PC-3 (cell line): ENCODE results near the gene ACP4.

Experiments
- CTCF ChIP-seq: fragments of 300-600 bp; sonication (generic); conservative IDR thresholded peaks from 2 replicates; pipeline ENCODE4 v1.5.1; 2017; ENCODE audit warnings: antibody characterized with exemption, low read depth, mild to moderate bottlenecking, low read length
- EZH2 ChIP-seq: fragments of 300-600 bp; sonication (generic); IDR thresholded peaks from one replicate; pipeline ENCODE4 v1.6.1; 2017; ENCODE audit warnings: antibody characterized with exemption, mild to moderate bottlenecking, low read length; ENCODE audit not compliant: unreplicated experiment

DNA sequence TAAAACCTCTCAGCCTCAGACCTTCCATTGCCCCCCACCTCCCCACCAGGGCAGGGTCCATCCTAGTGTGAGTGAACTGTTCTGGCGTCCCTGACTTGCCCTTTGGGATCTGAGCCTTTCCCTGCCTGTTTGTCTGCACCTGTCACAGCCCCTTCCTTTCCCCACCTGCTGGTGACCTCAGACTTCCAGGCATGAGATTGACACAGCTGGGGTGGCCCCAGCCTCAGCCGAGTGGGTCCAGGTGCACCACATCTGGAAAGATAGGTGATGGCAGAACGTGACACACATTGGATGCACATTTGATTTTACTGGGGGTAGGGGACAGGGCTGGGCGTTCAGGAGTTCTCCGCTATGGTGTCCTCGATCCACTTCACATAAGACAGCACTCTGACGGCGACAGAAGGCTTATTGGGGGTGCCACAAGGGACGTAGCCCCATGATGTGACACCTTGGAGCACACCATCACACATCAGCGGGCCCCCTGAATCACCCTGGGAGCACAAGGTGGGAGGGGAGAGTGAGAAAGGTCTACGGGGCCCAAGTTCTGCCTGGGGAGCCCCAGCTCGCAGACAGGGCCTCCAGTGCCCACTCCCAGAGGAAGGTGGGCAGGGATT, 28.8 kb downstream of the ACP4 start:
- no peak for TF ChIP-seq EZH2
- TF ChIP-seq CTCF = no peak
